Choroid plexus epithelial cell (primary cell): ENCODE measurements around the gene PDZD8.
A peak's percentile ranks its signal among the peaks of the same experiment; 100 is the strongest.

Experiments used
- DNase-seq: peaks from one replicate; pipeline ENCODE4 v3.0.0-alpha.2; 2010; ENCODE audit warnings: low read depth
- H3K4me3 ChIP-seq: 2 replicates; pipeline ENCODE4 v1.5.1; 2011; ENCODE audit warnings: low read depth, mild to moderate bottlenecking, control low read depth, low read length, moderate library complexity
- CTCF ChIP-seq: conservative IDR thresholded peaks from 2 replicates; pipeline ENCODE4 v1.5.1; 2011; ENCODE audit warnings: low read depth, mild to moderate bottlenecking, control low read depth, inconsistent platforms, low read length, moderate library complexity

PDZD8 gene

GRCh38 chr10:117408436-117409384 is 33.5 kb upstream of the PDZD8 start:
- no peak for TF ChIP-seq CTCF
- no peak for DNase-seq
- H3K4me3 ChIP-seq, result no peak overlapping the region

- no peak for DNase-seq
- TF ChIP-seq CTCF, result no peak
These were observed 30.5 kb upstream of the PDZD8 start for GRCh38 chr10:117405730-117406129.

GRCh38 chr10:117400329-117400728 is 25.1 kb upstream of the PDZD8 start:
- DNase-seq, result no peak
- TF ChIP-seq CTCF, result no peak
- no peak overlapping the region for H3K4me3 ChIP-seq

More at GRCh38 chr10:117405730-117406129, 30.5 kb upstream of the PDZD8 start:
- H3K4me3 ChIP-seq, result no peak overlapping the region

GRCh38 chr10:117399341-117400196 is 24.3 kb upstream of the PDZD8 start:
- no peak for TF ChIP-seq CTCF
- DNase-seq, result no peak
- no peak overlapping the region for H3K4me3 ChIP-seq

GRCh38 chr10:117398029-117398428 is 22.8 kb upstream of the PDZD8 start:
- H3K4me3 ChIP-seq, result no peak overlapping the region
- no peak for DNase-seq
- TF ChIP-seq CTCF, result no peak

- TF ChIP-seq CTCF, result no peak
- H3K4me3 ChIP-seq, result no peak overlapping the region
- DNase-seq, result peak; percentile 75
These were observed 16.4 kb upstream of the PDZD8 start for GRCh38 chr10:117391436-117392205.
